GM12865 (cell line): ENCODE data around the gene PLEKHA7.

Experiments
- DNase-seq: peaks from one replicate; pipeline ENCODE4 v3.0.0; 2010; ENCODE audit warnings: low read depth
- H3K4me3 ChIP-seq: 2 replicates; pipeline ENCODE4 v1.5.1; 2011; ENCODE audit warnings: mild to moderate bottlenecking, low read depth, low read length, control low read depth
- CTCF ChIP-seq: IDR thresholded peaks from 2 replicates; pipeline ENCODE4 v1.5.1; 2011; ENCODE audit warnings: low read length, control low read depth, low read depth, inconsistent platforms; ENCODE audit not compliant: insufficient read depth; ENCODE audit errors: missing control alignments

The PLEKHA7 gene

GRCh38 chr11:16933291-16933690 lies 80.9 kb downstream of the PLEKHA7 start:
- TF ChIP-seq CTCF, result no peak
- no peak for DNase-seq
- no peak overlapping the region for H3K4me3 ChIP-seq

- H3K4me3 ChIP-seq, result no peak overlapping the region
- TF ChIP-seq CTCF, result no peak
- no peak for DNase-seq
These were observed 86.2 kb downstream of the PLEKHA7 start for GRCh38 chr11:16928044-16928443.

GRCh38 chr11:16926883-16927626 lies 87.2 kb downstream of the PLEKHA7 start:
- H3K4me3 ChIP-seq, result no peak overlapping the region
- DNase-seq, result no peak
- TF ChIP-seq CTCF, result no peak

GRCh38 chr11:16925561-16926065 lies 88.6 kb downstream of the PLEKHA7 start:
- TF ChIP-seq CTCF, result no peak
- peak overlapping the region; percentile 24 for H3K4me3 ChIP-seq
- no peak for DNase-seq

- no peak for DNase-seq
- H3K4me3 ChIP-seq, result peak overlapping the region; percentile 24
- no peak for TF ChIP-seq CTCF
These were observed 89.2 kb downstream of the PLEKHA7 start for GRCh38 chr11:16924826-16925560.

- TF ChIP-seq CTCF, result no peak
- peak overlapping the region; percentile 24 for H3K4me3 ChIP-seq
- DNase-seq, result no peak
These were observed 89.8 kb downstream of the PLEKHA7 start for GRCh38 chr11:16924462-16924825.
